ENCODE results near the gene KIF1B.
A peak's percentile ranks its signal among the peaks of the same experiment; 100 is the strongest.

KIF1B gene

GRCh38 chr1:10316752-10317151 lies 106.4 kb downstream of the KIF1B start:
- no peak for DNase-seq
- in situ Hi-C loops (cut with MboI; ENCODE audit: low pct_unique_long_range_greater_than_20kb, low sequenced_read_pairs) = no loop called here

- no peak for DNase-seq
- in situ Hi-C loops (cut with MboI; ENCODE audit: low pct_unique_long_range_greater_than_20kb, low sequenced_read_pairs) = no loop called here
These were observed 109.4 kb downstream of the KIF1B start for GRCh38 chr1:10319750-10320149.

- no peak for DNase-seq
- in situ Hi-C loops (cut with MboI; ENCODE audit: low pct_unique_long_range_greater_than_20kb, low sequenced_read_pairs) = no loop called here
These were observed 110.0 kb downstream of the KIF1B start for GRCh38 chr1:10320336-10320735.

DNA sequence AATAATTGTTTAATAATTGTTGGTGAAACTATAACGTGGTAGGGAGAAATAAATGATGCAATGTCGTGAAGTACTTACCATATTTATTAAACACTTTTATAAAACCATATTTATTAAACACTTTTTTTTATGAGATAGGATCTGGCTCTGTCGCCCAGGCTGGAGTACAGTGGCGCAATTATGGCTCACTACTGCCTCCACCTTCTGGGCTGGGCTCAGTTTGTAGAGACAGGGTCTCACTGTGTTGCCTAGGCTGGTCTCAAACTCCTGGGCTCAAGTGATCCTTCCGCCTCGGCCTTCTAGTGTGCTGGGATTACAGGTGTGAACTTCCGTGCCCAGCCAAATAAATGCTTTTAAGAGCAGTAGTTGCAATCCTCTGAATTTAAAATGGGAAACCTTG lies 112.5 kb downstream of the KIF1B start:
- no peak for DNase-seq
- in situ Hi-C loops (cut with MboI; ENCODE audit: low pct_unique_long_range_greater_than_20kb, low sequenced_read_pairs) = no loop called here

DNA sequence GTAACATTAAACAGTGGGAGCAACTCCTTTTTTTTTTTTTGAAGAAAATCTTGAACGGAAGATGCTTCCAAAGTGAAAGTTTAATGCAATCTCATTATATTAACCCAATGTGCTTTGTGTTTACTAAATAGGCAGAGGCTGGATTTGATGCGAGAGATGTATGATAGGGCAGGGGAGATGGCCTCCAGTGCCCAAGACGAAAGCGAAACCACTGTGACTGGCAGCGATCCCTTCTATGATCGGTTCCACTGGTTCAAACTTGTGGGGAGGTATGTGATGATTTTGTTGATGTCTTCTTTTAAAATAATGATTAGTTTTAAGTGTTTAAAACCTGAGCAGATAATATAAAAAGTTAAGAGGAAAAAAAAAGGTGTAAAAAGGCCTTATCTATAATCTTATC lies 114.3 kb downstream of the KIF1B start:
- DNase-seq = no peak
- in situ Hi-C loops (cut with MboI; ENCODE audit: low pct_unique_long_range_greater_than_20kb, low sequenced_read_pairs) = no loop called here

DNA sequence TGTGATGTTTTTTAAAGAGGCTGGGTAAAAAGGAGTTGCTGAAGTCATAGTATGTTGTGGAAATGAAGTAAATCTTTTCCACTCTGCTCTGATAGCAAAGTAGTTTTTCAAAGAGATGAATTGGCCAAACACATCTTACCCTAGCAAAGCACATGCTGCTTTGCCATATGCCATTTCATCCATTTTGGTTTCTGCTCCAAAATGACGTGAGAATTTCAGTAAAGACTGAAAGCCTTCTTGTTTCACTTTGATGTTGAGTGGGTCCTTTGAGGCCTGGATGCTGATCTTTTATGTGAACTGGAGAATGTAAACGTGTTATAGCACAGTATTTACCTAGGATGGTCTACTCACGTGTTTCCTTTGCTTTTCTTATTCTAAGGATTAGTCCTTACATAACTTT lies 115.2 kb downstream of the KIF1B start:
- DNase-seq = no peak

GRCh38 chr1:10326251-10326650 lies 115.9 kb downstream of the KIF1B start:
- in situ Hi-C loops (cut with MboI; ENCODE audit: low pct_unique_long_range_greater_than_20kb, low sequenced_read_pairs) = no loop called here

More for the DNA sequence above, 115.2 kb downstream of the KIF1B start:
- in situ Hi-C loops (cut with MboI; ENCODE audit: low pct_unique_long_range_greater_than_20kb, low sequenced_read_pairs) = no loop called here

GRCh38 chr1:10328180-10328963 lies 118.0 kb downstream of the KIF1B start:
- in situ Hi-C loops (cut with MboI; ENCODE audit: low pct_unique_long_range_greater_than_20kb, low sequenced_read_pairs) = no loop called here
- peak; percentile 10 for DNase-seq

More at GRCh38 chr1:10326251-10326650, 115.9 kb downstream of the KIF1B start:
- no peak for DNase-seq

GRCh38 chr1:10337436-10337835 lies 127.1 kb downstream of the KIF1B start:
- in situ Hi-C loops (cut with MboI; ENCODE audit: low pct_unique_long_range_greater_than_20kb, low sequenced_read_pairs) = no loop called here
- DNase-seq = no peak

DNA sequence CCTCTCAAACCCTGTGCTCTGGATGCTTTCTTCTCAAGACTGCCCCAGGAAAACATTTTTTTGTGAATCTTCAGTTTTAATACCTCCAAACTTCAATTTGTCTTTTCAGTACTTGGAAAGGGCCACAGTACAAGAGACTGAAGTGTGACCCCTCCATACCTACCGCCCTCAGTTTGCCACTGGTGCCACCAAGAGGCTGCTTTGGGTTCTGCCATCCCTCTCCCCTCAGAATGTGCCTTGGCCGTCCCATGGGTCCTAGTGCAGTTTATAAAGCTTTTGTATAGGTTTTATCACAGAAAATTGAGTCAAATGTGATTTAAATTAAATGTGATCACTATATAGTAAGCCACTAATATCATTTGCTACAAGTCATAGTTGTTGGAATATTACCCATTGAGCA lies 127.7 kb downstream of the KIF1B start:
- DNase-seq = peak; percentile 55

DNA sequence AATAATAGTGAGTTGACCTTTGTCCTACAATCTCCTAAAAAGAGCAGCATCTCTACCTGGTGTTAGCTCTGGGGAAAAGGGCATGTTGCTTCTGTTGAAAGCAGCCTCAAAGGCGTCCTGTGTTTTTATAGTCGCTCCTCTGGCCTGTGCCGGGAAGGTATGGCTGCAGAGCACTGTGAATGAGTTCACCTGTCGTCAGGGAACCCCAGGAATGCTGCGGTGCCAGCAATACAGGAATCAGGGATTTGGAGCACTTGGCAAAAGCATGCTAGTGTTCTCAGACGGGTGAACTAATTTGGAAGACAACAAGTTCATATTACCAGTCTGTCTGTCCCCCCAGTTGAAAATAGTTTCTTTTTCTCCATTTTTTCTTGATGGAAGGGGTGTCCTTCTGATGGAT lies 128.2 kb downstream of the KIF1B start:
- no peak for DNase-seq
- in situ Hi-C loops (cut with MboI; ENCODE audit: low pct_unique_long_range_greater_than_20kb, low sequenced_read_pairs) = no loop called here

More for the DNA sequence above, 127.7 kb downstream of the KIF1B start:
- in situ Hi-C loops (cut with MboI; ENCODE audit: low pct_unique_long_range_greater_than_20kb, low sequenced_read_pairs) = no loop called here

DNA sequence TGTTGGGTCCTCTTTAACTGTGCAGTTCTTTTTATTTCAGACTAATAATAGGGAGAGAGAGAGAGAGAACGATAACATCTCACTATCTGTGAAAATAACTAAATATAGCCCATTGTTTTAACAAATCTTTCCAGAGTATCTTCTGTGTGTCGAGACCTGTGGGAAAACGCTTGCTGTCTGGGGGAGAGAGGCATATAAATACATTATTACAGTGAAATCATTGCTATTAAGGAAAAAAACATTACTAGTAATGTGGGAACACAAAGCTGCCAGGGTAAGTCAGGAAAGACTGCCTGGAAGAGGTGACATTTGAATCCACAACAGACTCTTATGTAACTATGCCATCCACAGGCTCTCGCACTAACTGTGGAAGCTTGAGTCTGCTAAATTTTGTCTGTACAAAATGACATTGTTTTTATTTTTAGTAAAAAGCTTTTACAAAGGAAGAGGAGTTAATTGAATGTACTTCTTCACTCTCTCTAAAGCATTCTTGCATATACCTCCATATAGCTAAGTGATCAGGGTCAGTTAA lies 128.7 kb downstream of the KIF1B start:
- DNase-seq = no peak
- in situ Hi-C loops (cut with MboI; ENCODE audit: low pct_unique_long_range_greater_than_20kb, low sequenced_read_pairs) = no loop called here

DNA sequence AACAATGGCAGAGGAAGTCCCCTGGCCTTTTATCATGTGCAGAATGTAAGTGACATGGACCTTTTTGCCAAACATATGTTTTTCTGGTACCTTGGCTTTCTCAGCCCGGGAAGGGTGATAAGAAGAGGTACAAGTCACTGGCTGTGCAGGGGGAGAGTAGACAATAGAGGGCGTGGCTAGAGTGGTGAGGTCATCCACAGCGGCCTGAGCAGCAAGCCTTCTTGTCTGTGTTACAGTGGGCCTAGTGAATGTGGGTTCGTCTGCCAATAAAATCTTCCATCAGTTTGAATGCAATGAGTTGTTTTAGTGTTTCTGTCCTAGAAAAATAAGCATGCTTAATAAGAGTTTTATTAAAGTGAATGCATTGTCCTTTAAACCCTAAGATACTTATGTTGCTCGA lies 129.4 kb downstream of the KIF1B start:
- in situ Hi-C loops (cut with MboI; ENCODE audit: low pct_unique_long_range_greater_than_20kb, low sequenced_read_pairs) = no loop called here
- DNase-seq = no peak

- in situ Hi-C loops (cut with MboI; ENCODE audit: low pct_unique_long_range_greater_than_20kb, low sequenced_read_pairs) = no loop called here
- no peak for DNase-seq
These were observed 130.7 kb downstream of the KIF1B start for GRCh38 chr1:10340930-10341590.

- no peak for DNase-seq
- in situ Hi-C loops (cut with MboI; ENCODE audit: low pct_unique_long_range_greater_than_20kb, low sequenced_read_pairs) = no loop called here
These were observed 136.7 kb downstream of the KIF1B start for GRCh38 chr1:10347109-10347508.

DNA sequence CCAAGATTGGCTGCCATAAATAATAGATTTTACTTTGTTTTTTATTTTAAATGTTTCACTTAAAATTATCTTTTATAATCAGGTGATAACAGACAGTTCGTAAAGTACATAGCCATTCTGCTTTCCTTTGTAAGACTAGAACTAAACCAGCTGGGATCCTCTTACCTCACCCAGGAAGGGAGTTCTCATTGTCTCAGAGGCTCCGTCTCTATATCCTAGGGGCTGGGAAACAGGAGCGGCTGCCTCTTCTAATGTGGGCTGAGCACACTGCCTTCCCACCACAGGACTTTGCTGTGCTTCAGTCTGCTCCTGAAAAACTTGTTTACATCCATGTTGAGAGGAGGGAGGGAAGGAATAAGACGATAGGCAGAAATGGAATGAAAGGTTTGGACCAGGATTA lies 142.9 kb downstream of the KIF1B start:
- in situ Hi-C loops (cut with MboI; ENCODE audit: low pct_unique_long_range_greater_than_20kb, low sequenced_read_pairs) = no loop called here

GRCh38 chr1:10353693-10354092 lies 143.3 kb downstream of the KIF1B start:
- in situ Hi-C loops (cut with MboI; ENCODE audit: low pct_unique_long_range_greater_than_20kb, low sequenced_read_pairs) = no loop called here

More for the DNA sequence above, 142.9 kb downstream of the KIF1B start:
- DNase-seq = no peak

GRCh38 chr1:10360045-10360444 lies 149.7 kb downstream of the KIF1B start:
- in situ Hi-C loops (cut with MboI; ENCODE audit: low pct_unique_long_range_greater_than_20kb, low sequenced_read_pairs) = no loop called here
- no peak for DNase-seq

More at GRCh38 chr1:10353693-10354092, 143.3 kb downstream of the KIF1B start:
- DNase-seq = no peak

DNA sequence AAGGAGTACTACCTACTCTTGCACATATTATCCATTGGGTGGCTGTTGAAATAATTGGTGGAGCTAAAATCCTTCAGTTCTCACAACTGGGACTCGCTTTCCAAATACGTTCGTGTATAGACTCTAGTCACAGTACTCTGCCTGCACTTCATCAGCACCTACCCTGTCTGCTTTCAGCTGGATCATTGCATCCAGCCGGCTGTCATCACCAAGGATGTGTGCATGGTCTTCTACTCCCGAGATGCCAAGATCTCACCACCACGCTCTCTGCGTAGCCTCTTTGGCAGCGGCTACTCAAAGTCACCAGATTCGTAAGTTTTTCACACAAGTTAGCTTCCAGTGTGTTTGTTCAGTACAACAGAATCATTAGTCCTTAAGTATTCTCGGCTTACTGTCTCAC lies 151.1 kb downstream of the KIF1B start:
- DNase-seq = no peak
- in situ Hi-C loops (cut with MboI; ENCODE audit: low pct_unique_long_range_greater_than_20kb, low sequenced_read_pairs) = no loop called here

- no peak for DNase-seq
- in situ Hi-C loops (cut with MboI; ENCODE audit: low pct_unique_long_range_greater_than_20kb, low sequenced_read_pairs) = no loop called here
These were observed 157.8 kb downstream of the KIF1B start for GRCh38 chr1:10368194-10368593.
